ENCODE data around the gene TRIM16.
"Not testable (repeated sequence)": the region's sequence is repeated elsewhere in the genome, so short reads cannot be mapped to it uniquely, and the experiment has no call there.

Gene TRIM16

GRCh38 chr17:15613111-15613510 is 71.0 kb downstream of the TRIM16 start:
- FAIRE-seq: not testable (repeated sequence)

DNA sequence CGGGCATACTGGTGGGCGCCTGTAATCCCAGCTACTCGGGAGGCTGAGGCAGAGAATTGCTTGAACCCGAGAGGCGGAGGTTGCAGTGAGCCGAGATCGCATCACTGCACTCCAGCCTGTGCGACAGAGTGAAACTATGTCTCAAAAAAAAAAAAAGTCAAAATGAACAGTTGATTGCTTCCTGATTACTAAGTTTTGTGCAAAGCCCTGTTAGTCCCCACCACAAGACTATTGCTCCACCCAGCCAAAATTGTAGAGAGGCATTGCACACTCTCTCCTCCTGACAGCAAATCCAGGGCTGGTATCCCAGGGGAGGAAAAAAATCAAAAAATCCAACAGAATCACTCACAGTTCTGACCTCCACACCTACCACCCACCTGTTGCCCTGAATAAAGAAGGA is 91.2 kb downstream of the TRIM16 start:
- not testable (repeated sequence) for FAIRE-seq

GRCh38 chr17:15591986-15592385 is 92.1 kb downstream of the TRIM16 start:
- FAIRE-seq: not testable (repeated sequence)

DNA sequence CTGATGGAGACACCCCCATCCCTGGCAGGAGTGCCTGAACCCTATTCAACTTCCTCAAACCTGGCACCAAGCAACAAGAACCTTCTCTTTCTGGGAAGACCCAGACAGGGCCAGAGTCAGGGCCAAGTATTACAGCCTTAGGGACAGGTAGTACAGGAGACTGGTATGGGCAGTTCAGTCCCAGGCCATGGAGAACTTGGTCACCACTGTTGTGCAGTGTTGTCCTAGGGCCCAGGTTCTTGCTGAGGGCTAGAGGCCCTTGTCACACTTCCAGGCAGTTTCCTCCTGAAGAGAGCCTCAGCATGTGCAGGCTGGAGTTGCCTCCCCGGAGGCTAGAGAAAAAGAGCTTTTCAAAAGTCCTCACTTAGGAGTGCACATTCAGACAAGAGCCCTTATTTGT is 93.3 kb downstream of the TRIM16 start:
- not testable (repeated sequence) for FAIRE-seq

- not testable (repeated sequence) for FAIRE-seq
Observed at GRCh38 chr17:15589544-15590536, 94.3 kb downstream of the TRIM16 start.

DNA sequence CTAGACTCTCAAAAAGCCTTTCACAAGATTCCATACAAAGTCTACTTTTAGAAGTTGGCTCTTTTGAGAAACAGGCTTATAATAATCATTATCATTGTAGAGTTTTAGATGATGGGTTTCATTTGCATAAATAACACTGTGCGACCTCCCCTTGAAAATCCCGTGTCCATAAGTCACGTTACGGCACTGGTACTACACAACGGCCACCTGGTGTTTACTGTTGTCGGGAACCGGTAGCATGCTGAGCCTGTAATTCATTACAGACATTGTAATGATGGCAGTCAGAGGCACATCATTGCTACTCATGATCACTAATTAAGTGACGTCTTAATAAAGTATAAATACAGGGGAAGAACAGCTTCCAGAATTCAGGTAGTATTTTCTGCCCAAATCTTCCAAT is 96.1 kb downstream of the TRIM16 start:
- not testable (repeated sequence) for FAIRE-seq

- FAIRE-seq: not testable (repeated sequence)
Observed at GRCh38 chr17:15583313-15583712, 100.8 kb downstream of the TRIM16 start.

DNA sequence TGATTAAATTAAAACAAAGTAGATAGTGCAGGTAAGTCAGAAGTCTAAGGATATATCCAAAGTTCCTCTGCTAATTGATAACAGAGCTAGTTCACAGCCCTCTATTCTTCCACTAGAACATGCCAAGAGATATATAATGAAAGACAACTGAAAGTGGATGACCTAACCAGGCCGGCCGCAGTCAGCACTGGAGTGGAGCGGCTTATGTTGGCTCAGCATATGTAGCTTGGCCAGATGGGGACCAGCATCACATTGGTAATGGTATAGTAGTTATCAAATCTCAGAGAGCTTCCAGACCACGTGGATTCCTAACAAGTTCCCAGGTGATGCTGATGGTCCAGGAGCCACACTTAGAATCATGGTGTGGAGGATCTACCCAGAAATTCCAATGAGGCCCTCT is 102.6 kb downstream of the TRIM16 start:
- FAIRE-seq: not testable (repeated sequence)
